ENCODE measurements around the gene S100PBP.

S100PBP gene

GRCh38 chr1:32870615-32871363, 53.3 kb downstream of the S100PBP start, which contains the start of gene FNDC5:
FNDC5 (minus strand) TSS chr1:32870912.
- no peak for DNase-seq (ENCODE audit: low spot score)

DNA sequence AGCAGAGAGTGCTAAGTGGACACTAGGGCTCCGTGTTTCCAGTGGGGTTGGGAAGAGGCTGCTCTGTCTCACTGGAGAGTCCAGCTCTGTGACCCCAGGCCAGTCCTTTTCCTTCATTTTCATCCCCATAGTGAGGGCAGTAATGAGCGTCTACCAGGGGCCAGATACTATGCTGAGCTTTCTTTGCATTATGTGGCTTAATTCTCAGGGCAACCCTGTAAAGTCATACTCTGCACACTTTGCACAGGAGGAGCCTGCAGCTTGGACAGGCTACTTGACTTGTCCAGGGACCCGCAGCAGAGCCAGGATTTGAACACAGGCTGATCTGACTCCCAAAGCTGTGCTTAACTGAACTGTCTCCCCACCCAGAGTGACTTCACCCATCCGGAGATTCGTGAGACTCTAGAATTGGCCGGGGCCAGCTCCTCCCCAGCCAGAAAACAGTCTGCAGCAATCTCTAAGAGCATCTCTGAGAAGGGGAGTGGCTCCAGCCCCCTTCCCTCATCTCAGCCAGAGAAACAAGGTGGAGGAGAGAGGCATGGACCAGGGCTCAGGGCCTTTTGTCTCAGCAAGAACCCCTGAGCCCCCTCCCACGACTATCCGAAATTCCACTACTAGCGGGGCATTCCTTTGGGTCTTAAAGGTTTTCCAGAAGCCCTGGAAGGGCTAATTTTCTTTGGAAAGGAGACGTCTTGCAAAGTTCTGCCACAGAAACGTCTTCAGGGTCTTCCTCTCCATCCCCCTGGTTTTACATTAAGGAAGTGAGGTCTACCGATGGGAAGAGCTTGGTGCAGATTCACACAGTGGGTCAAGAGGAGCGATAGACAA, 54.1 kb downstream of the S100PBP start:
- DNase-seq (ENCODE audit: low spot score), result no peak

- no peak for DNase-seq (ENCODE audit: low spot score)
Observed at GRCh38 chr1:32872192-32872460, 54.7 kb downstream of the S100PBP start.

DNA sequence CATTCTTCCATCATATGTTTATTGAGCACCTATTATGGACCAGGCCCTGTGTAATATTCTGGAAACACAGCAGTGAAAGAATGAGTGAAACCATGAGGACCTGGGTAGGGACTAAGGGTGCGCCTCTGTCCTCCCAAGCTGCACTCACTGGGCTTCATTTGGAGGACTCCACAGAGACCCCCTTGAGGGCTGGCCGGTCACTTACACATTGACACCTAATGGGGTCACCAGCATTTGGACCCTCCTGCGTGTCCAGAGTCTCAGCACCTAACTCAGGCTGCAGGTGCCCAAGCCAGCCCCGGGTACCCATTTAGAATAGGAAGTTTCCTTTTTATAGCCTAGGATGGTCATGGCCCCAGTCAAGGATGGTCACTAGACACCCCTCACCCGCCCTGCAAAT, 56.0 kb downstream of the S100PBP start:
- no peak for DNase-seq (ENCODE audit: low spot score)

DNA sequence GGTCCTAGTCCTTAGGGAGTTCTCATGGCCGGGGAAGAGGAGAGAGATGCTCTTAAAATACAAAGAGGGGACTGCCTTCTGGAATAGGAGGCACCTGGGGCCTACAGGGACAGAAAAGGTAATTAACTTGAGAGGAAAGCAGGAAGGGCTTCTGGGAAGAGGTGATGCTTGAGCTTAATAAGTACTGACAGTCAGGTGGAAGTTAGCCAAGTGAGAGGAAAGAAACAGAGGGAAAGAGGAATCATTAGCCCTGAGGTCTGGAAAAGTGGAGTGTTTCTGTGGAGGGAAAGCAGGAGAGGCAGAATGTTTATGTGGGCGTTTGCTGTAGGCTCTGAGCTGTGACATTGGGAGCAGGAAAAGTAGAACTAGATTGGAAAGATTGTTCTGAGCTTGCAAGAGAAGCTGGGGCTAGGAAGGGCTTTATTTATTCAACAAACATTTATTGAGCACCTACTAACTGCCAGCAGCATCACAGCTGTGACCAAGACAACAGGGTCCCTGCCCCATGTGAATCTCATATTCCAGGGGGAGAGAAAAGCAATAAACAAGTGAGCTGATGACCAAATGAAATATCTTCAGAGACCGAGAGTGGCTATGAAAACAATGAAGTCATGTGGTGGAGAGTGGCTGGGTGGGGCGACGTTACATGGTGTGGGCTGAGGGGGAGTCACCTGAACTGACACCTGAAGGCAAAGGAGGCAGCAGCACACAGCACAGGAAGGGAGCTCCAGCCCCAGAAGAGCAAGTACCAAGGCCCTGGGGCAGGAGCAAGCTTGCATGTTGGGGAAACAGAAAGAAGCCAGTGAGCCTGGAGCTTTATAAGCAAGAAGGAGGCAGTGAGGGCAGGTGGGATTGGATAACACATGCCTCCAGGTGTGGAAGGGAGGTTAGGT, 57.7 kb downstream of the S100PBP start:
- no peak for DNase-seq (ENCODE audit: low spot score)

DNA sequence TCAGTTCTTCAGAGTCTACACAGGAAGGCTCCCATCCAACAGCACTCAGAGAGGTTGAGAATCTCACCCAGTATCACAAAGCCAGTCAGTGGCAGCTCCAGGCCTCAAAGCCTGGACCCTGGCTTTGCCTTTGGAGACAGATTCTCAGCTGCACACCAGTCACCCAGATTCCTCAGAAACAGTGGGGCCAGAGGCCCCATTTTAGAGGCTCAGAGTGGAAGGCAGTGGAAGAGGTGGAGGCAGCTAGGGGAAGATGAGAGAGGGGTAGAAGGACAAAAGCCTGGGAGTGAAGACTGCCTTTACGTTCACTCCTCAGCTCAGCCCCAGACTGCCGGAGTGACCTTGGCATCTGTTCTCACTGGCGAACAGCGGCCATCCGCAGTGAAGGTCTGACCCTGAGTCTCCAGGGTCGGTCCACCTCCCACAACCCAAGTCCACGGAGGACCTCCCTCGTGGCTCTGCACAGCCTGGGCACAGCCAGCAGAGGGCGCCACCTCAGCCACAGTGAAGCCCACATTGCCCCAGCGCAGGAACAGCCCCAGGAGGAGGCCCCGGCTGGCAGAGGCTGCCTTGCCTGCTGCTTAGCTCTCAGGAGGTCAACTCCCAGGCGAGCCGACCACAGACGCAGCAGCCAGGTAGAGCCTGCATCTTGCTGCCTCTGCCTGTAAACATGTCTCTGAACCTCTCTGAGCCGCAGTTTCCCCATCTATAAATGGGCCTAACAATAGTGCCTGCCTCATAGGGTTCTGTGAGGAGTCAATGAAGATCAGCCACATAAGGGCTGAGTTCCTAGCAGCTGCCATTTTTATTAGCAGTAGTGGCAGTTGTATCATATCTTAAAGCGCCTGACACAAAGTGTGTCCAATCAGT, 59.1 kb downstream of the S100PBP start:
- peak; percentile 62 for DNase-seq (ENCODE audit: low spot score)

- no peak for DNase-seq (ENCODE audit: low spot score)
Observed at GRCh38 chr1:32877211-32878110, 60.0 kb downstream of the S100PBP start.

GRCh38 chr1:32878183-32878582, 60.7 kb downstream of the S100PBP start:
- DNase-seq (ENCODE audit: low spot score), result no peak

DNA sequence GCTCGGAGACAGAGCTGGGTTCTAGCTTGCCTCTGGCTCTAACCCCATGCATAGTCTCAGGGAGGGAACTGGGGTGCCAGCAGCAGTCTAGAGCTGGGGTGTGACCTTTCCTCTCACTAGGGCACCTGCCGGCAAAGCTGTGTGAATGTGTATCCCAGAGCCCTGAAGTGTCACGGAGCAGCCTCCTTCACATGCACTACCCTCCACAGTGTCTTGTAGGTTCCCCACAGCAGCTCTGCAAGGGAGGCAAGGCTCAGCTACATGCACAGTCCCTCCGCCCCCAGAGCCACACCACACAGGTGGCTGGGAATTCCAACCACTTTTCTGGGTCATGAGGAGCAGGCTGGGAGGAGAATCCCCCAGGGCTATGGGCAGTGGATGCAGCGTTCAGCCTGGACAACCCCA, 61.2 kb downstream of the S100PBP start:
- no peak for DNase-seq (ENCODE audit: low spot score)

GRCh38 chr1:32881291-32881690, 63.8 kb downstream of the S100PBP start:
- DNase-seq (ENCODE audit: low spot score), result no peak

DNA sequence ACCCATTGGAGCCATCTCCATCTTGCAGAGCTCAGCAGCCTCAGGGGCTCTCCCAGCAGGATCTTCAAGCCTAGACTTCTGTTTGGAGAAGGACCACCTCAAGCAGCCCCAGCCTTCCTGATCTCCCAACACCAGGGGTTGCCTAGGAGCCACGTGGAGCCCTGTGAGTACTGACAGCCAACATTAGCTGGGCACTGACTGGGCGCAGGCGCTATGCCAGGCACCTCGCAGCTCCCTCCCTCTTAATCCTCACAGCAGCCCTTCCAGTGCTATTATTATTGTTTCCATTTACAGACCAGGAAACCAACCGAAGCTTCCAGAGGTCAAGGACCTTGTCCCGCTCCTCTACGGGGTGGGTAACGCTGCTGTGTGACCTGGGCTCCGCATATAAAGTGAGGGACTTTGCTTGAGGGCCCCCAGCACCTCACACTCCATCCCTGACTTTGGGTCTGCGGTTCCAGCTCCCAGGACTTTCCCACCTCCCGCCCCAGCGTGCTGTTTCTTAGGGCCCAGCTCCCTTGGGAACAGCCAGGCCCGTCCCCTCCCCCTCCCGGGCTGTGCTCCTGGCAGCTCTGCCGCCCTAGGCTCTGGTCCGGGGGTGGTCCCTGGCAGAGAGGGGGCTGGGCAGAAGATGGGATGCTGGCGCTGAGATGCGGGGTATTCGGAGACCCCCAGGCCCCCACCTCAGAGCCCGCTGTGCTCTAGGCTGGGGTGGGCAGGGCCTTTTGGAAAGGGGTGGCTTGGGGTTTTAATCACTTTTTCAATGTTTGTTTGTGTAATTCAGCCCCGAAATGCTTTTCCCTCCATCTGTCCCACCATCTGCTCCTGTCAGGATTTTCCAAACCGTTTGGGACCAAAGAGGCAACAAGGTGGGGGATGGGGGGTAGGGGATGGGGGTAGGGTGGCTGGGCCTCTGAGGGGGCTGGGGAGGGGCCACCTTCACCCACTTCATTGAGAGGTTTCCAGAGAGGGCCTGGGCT, 64.7 kb downstream of the S100PBP start:
- DNase-seq (ENCODE audit: low spot score), result no peak

GRCh38 chr1:32883338-32884031, 66.0 kb downstream of the S100PBP start:
- no peak for DNase-seq (ENCODE audit: low spot score)

- DNase-seq (ENCODE audit: low spot score), result no peak
Observed at GRCh38 chr1:32884032-32884372, 66.5 kb downstream of the S100PBP start.

GRCh38 chr1:32884726-32885125, 67.3 kb downstream of the S100PBP start:
- no peak for DNase-seq (ENCODE audit: low spot score)

- no peak for DNase-seq (ENCODE audit: low spot score)
Observed at GRCh38 chr1:32885676-32886003, 68.2 kb downstream of the S100PBP start.

DNA sequence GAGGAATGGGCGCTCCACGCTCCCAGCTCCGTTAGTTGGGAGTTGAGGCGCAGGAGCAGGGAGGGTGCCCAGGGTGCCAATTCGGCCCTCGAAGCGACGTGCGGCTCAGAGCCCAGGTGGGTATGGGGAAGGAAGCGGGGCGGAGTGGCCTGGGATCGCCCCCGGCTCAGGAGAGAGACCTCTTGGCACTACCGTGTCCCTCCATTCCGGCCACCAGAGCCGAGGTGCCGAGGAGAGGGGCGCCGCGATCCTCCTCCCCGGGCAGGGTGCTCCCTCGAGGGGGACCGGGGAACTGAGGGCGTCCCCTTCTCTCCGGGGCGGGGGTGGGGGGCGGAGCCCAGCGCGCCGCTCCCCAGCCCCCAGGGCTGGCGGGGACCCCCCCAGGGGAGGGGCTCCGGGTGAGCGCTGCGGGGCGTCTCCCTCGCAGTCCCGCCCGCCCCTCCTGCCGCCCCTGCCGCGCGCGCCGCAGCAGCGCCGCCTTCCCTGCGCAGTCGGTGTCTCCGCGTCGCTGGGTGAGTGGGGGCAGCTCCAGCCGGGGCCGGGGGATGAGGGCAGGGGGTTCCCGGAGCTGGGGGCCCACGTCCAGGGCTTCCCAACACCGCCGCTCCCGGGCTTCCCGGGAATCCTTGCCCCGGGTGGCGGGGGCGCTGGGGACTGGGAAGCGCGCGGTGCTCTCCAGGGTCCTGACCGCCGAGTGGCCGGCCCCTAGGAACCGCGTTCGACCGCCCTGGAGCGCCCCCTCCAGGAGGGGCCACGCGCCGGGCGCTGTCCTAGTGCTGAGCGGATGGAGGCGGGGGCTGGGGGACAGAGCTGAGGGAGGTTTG, 68.8 kb downstream of the S100PBP start, which contains the start of gene HPCA:
Gene HPCA (plus strand): TSS at position 488 of the 824 bp plus-strand sequence. CDS start 2,408 bp downstream, outside the sequence.
- no peak for DNase-seq (ENCODE audit: low spot score)

DNA sequence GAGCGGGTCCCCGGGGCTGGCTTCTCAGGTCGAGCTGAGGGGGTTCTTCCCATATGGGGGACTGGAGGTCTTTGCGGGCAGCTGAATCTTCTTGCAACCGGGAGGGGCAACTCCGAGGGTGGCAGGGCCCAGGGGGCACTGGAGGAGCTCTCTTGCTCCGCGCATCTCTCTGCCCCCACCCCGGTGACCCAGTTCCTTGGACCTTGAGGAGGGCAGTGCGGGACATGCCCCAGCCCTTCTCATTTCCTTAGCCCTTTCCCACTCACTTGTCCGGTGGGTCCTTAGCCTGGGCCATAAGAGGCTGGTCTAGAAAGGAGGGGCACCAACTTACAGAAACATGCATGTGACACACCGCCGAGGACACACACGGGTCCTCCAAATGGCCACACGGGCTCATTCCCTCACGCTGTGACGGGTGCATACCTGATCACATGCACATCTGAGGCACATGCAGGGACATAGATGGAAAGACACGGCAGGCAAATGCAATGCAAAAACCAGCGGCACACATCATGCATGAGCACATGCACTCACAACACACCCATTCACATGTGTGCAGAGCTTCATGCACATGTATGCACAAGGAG, 69.5 kb downstream of the S100PBP start:
- no peak for DNase-seq (ENCODE audit: low spot score)

- DNase-seq (ENCODE audit: low spot score), result no peak
Observed at GRCh38 chr1:32887623-32888022, 70.2 kb downstream of the S100PBP start.

Measured in hematopoietic multipotent progenitor cell treated with erythropoietin and hydrocortisone succinate and interleukin-3 and kit ligand, for 15 days (in vitro differentiated cells).